ENCODE measurements around the gene NTRK2. TPM values are rescaled to one million over a fixed set of nuclear protein-coding genes. Genes with fewer than 3 reads are reported as not detected.

The NTRK2 gene
- total RNA-seq, 1 donor from 2014 or later = 0.38 TPM

- ATAC-seq (no peak), DNase-seq (ENCODE audit: low spot score) (no peak)
Measured at GRCh38 chr9:84955971-84956370, 286.4 kb downstream of the NTRK2 start.

GRCh38 chr9:84959339-84959738 lies 289.8 kb downstream of the NTRK2 start:
- ATAC-seq = no peak
- no peak for DNase-seq (ENCODE audit: low spot score)

DNA sequence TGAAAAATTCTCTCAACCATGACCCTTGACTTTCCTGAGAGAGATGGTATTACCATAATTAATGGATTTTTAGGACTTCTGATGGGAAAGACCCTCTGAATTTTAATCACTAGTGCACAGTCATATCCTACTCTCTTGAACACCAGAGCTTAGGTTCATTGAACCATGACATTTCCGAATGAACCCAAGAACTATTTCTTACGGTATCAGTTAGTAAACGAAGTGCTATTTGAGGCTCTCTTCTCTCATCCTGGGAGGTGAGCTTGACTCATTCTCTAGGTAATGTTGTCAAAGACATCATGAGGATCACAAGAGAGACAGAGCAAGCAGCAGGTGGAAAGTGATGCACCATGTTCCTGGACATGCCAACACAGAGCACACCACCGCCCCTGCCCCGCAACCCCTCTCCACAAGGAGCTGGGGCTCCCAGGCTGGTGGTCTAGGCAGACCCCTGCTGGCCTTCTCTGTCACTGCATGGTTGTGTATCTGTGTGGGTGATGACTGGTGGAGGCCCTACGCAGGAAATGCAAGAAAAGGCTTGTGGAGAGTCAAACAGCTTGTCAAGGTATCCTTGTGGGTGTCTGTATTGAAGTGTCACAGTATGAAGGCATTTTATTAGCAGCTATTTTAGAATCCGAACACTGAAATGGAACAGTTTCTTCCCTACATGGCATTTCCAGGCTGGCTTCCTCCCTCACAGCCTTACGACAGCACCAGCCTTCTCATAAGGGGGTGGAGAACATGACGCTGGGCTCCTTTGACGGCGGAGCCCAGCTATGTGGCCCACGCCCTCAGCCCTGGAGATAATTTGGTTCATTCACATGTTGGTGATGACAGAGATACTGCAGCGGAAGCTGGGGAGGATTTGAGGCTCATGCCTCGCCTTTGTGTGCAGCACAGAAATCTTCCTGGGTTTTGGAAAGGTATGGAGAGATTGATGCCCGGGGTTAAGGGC lies 297.6 kb downstream of the NTRK2 start:
- ATAC-seq (no peak), DNase-seq (ENCODE audit: low spot score) (no peak)

DNA sequence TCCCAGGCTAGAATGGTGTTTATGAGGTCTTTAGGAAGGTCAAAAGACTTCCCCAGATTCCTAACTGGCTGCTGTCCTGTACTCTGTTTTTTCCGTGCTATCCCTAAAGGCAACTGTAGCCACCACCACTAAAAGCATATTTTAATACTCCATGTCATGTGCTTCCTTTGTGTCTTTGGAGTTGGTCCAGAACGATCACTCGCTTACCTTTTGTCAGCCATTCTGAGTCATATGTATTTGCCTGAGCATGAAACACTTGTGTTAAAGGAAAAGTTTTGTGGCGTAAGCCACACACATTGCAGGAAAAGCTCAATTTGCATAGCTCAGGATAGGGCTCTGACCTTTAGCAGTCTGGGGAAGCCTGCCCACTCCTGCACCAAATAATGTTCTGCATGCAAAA lies 299.6 kb downstream of the NTRK2 start:
- DNase-seq (ENCODE audit: low spot score) = no peak
- ATAC-seq = no peak

DNA sequence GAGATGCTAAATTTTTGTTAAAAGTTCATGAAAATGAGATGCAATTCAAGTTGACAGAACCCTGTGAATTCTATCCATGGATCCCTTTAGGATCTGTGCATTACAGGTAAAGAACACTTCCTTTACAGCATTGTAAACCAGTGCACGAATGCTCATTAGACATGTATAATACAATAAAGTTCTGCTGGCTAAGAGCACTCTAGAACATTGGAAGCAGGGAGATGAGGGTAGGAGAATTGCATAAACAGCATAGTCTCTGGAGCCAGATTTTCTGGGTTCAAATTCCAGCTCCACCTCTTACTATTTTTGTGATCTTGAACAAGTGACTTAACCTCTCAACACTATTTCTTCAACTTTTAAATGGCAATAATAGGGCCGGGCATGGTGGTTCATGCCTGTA lies 300.2 kb downstream of the NTRK2 start:
- ATAC-seq = no peak
- DNase-seq (ENCODE audit: low spot score) = no peak

GRCh38 chr9:84970432-84970831 lies 300.9 kb downstream of the NTRK2 start:
- DNase-seq (ENCODE audit: low spot score) = no peak
- no peak for ATAC-seq

DNA sequence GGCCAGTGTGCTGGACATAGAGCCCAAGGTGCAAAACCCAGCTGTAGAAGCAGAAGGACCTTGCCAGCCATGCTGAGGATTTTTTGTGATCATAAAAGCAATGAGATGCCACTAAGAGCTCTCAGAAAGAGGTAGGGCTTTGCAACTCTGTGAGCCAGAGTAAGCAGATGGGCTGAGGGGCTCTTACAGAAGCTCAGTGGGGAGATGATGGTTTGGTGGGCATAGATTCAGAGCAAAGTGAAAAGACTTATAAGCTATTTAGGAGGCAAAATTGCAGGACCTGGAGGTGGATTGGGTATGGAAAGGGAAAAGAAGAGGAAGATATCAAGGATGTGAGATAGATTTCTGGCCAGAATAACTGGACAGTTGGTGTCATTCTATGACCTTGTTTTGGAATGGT lies 302.0 kb downstream of the NTRK2 start:
- no peak for ATAC-seq

GRCh38 chr9:84974258-84974657 lies 304.7 kb downstream of the NTRK2 start:
- DNase-seq (ENCODE audit: low spot score) (no peak), ATAC-seq (no peak)

More for the DNA sequence above, 302.0 kb downstream of the NTRK2 start:
- no peak for DNase-seq (ENCODE audit: low spot score)

DNA sequence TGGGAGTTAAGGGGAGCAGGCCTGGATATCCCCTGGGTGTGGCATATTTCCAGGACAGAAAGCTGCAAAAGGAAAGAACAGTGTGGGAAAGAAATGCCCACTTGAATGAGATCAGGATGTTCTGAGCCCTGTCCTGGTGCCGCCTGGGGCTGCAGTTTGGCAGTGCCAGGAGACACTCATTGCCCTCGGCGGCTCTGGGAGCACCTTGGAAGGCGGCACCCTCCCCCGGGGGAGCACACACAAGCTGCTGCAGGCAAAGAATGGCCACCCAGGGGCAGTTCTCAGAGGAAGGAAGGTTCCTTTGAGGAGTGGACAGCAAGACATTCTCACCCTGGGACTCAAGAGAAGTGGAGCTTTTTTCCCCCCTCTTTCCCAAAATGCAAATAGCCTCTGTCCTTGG lies 305.3 kb downstream of the NTRK2 start:
- ATAC-seq (no peak), DNase-seq (ENCODE audit: low spot score) (no peak)

- no peak for DNase-seq (ENCODE audit: low spot score)
- ATAC-seq = no peak
Measured at GRCh38 chr9:84975926-84976325, 306.4 kb downstream of the NTRK2 start.

DNA sequence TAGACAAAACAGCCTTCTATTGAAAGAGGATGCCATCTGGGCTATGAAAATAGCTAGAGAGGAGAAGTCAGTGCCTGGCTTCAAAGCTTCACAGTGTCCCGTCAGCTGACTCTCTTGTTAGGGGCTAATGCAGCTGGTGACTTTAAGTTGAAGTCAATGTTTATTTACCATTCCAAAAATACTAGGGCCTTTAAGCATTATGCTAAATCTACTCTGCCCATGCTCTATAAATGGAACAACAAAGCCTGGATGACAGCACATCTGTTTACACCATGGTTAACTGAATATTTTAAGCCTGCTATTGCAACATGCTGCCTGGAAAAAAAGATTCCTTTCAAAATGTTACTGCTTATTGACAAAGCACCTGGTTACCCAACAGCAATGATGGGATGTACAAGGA lies 309.1 kb downstream of the NTRK2 start:
- DNase-seq (ENCODE audit: low spot score) = no peak
- ATAC-seq = no peak

DNA sequence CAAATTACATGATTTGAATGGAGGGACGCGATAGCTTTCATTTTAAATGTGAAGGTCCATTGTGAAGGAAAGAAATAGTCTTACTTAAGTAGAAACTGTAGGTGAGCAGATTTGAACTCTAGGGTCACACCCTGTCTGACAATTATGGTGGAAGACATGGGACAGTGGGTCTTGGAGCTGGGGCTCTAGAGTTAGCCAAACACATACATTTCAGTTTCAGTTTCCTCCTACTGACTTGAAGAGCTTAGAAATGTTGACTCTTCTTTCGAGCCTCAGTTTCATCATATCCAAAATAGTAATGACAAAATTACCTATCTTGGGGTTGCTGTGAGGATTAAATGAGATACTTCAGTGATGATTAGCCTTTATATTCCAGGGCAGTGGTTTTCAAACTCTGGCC lies 314.2 kb downstream of the NTRK2 start:
- no peak for ATAC-seq
- no peak for DNase-seq (ENCODE audit: low spot score)

DNA sequence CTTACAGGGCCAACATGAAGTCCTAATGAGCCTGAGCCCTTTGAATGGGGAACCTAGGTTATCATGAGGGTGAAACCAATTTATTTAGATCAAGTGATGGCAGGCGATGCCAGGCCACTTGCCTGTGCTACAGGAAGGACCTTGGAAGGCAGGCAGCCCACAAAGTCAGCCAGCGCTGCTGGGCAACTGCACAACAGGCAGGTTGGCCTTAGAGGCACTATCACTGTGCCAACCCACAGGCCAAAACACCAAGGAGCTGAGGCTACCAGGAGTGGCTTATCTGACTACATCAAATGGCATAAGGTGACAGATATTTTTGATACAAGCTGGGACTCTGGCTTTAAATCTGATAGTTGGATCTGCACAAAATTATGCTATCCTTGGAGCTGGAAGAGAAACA lies 319.1 kb downstream of the NTRK2 start:
- ATAC-seq (no peak), DNase-seq (ENCODE audit: low spot score) (no peak)

GRCh38 chr9:84990416-84990815 lies 320.9 kb downstream of the NTRK2 start:
- ATAC-seq (no peak), DNase-seq (ENCODE audit: low spot score) (no peak)

DNA sequence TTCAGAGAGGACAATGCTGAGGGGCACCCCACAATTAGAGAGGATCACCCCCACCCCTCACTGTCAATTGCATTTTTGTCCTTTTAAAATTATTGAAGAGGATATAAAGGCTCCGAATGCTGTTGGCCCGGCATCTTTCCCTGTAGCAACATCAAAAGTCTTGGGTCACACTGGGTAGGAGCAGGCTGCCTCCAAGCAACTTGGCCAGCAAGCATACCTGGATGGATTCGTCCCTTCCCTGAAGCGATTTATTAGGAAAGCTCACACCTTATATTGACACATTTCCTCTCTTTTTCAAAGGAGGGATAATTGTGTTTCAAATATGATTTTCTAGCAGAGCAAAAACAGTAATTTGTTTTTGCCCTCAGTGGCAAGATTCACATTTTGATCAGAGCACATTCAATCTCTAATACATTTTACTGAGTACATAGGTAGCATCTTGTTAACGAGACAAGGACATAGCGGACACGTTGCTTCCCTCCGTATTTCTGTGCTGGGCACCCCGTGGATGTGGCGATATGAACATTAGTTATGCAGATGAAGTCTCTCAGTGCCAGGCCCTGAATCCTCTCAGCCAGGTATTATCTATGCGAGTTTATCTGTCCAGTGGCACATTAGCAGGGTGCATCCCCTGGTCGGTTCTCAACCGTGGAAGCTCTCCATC lies 321.5 kb downstream of the NTRK2 start:
- no peak for ATAC-seq
- DNase-seq (ENCODE audit: low spot score) = no peak

- DNase-seq (ENCODE audit: low spot score) = no peak
- ATAC-seq = no peak
Measured at GRCh38 chr9:84991514-84991870, 322.0 kb downstream of the NTRK2 start.

DNA sequence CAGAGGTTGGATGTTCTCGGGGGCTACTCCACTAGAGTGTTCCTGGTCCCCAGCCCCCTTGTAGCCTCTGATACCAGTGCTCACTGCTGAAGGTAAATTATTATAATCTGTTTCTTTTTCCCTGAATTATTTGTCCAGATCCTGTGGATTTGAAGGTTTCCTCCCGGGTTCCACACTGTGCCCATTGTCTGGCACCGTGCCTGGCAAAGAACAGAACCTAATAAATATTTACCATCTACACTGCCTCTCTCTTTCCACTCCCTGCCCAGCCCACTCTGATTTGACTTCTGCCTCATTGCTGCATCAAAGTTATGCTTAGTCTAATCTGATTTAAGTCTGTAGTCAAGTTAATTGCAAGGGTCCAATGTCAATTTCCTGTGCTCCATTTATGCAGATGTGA lies 322.9 kb downstream of the NTRK2 start:
- DNase-seq (ENCODE audit: low spot score) = no peak
- ATAC-seq = no peak

DNA sequence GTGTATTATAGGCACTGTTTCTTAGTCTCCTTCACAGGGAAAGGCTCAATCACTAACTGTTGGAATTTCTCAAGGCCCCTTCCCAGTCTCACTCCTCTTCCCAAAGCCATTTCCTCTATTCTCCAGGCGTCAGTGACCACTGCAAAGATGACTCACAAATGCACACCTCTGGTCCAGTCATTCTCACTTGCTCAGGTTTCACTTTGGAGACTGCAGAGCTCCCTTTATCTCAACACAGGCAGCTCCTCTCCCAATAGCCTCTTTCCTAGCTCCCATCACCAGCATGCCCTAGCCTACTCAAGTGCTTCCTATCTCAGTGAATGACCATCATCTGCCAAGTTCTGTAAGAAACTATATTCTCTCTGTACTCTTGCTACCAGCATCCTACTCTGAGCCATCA lies 323.6 kb downstream of the NTRK2 start:
- DNase-seq (ENCODE audit: low spot score) = no peak
- ATAC-seq = no peak

DNA sequence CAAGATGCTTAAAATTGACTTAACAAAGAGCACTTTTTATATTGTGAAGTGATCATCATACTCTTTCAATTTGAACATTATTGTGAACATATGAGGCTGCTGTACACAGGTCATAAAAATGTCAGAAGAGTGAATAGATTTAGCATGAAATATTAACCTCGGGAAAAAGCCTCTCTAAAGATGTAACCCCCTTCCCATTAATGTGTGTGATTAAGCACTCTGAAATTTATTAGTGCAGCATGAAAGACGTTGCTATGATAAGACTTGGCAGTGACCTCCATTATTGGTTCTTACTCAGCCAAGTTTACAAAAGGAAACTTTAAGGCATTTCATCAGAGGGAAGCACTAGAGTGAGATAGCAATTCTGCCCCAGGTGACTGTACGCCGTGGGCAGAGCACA lies 326.5 kb downstream of the NTRK2 start:
- DNase-seq (ENCODE audit: low spot score) = no peak
- ATAC-seq = no peak

GRCh38 chr9:84996716-84997115 lies 327.2 kb downstream of the NTRK2 start:
- ATAC-seq (no peak), DNase-seq (ENCODE audit: low spot score) (no peak)

GRCh38 chr9:84997472-84997871 lies 327.9 kb downstream of the NTRK2 start:
- ATAC-seq (no peak), DNase-seq (ENCODE audit: low spot score) (no peak)

DNA sequence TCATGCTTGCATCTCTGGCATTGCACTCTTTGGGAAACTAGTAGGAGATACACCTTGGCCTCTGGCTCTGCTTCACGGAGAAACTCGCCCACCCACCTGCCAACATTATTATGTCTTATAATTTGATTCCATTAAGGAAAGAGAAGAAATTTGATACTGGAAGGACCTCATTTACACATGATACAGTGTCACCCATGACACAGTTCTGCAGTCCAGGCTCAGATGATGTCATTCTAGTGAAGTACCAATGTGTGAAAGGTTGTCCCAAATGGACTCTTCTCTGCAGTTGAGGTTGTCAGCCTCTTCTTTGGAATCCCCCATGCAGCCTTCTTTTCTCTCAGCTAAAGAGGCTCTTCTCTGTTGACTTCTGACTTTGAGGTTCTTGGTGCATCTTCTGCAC lies 329.1 kb downstream of the NTRK2 start:
- ATAC-seq = no peak
- DNase-seq (ENCODE audit: low spot score) = no peak

All from left lobe of liver (tissue), 2 donors.